T-helper 22 cell (primary cell): ENCODE results near the gene PRAME.
A peak's percentile ranks its signal among the peaks of the same experiment; 100 is the strongest.
"Not testable (repeated sequence)": the region's sequence is repeated elsewhere in the genome, so short reads cannot be mapped to it uniquely, and the experiment has no call there.

ENCODE experiments used
- DNase-seq: peaks from one replicate; pipeline ENCODE4 v3.0.0-alpha.2; 2020; ENCODE audit warnings: low read depth

PRAME gene, protein sequence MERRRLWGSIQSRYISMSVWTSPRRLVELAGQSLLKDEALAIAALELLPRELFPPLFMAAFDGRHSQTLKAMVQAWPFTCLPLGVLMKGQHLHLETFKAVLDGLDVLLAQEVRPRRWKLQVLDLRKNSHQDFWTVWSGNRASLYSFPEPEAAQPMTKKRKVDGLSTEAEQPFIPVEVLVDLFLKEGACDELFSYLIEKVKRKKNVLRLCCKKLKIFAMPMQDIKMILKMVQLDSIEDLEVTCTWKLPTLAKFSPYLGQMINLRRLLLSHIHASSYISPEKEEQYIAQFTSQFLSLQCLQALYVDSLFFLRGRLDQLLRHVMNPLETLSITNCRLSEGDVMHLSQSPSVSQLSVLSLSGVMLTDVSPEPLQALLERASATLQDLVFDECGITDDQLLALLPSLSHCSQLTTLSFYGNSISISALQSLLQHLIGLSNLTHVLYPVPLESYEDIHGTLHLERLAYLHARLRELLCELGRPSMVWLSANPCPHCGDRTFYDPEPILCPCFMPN

DNA sequence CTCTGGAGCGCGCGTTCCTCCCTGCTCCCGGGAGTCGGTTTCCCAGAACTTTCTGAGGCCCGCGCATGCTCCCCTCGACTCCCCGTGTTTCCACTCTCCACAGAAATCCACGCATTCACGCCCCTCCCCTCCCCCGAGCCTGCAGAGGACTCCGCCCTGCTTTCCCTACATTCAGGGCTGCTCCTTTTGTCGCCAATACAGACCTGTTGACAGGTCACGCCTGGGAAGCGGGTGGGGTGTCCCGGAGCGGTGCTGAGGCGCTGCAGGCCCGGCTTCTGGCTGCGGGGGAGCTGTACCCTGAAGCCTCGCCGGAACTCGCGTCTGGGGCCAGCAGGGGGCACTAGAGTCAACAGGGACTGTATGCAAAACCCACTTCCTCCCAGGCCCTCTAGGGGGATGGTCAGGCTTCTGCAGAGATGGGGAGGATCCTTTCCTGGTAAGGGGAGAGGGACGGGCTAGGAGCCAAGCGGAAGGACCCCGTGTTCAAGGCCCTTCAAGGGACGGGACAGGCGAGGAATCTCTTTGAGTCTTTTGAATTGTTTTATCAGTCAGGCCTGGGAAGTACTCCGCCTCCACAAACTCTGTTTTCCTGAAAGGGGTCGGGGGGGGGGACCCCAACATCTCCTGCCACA, at the start of gene PRAME:
Gene PRAME (minus strand): TSS at position 294 of the 632 bp plus-strand sequence. CDS start 2,433 bp downstream, outside the sequence.
- peak; percentile 11 for DNase-seq

DNA sequence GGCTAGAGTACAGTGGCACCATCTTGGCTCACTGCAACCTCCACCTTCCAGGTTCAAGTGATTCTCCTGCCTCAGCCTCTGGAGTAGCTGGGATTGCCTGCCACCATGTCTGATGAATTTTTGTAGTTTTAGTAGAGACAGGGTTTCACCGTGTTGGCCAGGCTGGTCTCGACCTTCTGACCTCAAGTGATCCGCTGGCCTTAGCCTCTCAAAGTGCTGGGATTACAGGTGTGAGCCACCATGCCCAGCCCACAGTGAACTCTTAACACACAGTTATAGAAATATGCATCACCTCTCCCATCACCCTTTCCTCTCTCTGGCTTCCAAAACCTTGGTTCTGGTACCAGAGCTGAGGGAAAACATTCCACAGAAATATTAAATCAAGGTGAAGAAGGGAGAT, 49.0 kb upstream of the PRAME start:
- DNase-seq: not testable (repeated sequence)

DNA sequence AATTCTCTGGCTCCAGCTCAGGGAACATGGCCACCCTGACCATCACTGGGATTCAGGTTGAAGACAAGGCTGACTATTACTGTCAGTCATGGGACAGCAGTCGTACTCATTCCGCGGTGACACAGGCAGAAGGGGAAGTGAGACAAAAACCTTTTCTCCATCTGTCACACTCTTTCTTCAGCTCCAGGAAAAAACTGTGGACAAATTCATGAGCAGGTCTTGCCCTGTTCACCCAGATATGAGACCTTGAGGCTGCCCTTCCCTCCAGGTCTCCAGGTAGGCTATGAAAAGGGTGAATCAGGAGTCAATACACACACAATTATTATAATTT, 46.0 kb upstream of the PRAME start:
- DNase-seq: no peak

DNA sequence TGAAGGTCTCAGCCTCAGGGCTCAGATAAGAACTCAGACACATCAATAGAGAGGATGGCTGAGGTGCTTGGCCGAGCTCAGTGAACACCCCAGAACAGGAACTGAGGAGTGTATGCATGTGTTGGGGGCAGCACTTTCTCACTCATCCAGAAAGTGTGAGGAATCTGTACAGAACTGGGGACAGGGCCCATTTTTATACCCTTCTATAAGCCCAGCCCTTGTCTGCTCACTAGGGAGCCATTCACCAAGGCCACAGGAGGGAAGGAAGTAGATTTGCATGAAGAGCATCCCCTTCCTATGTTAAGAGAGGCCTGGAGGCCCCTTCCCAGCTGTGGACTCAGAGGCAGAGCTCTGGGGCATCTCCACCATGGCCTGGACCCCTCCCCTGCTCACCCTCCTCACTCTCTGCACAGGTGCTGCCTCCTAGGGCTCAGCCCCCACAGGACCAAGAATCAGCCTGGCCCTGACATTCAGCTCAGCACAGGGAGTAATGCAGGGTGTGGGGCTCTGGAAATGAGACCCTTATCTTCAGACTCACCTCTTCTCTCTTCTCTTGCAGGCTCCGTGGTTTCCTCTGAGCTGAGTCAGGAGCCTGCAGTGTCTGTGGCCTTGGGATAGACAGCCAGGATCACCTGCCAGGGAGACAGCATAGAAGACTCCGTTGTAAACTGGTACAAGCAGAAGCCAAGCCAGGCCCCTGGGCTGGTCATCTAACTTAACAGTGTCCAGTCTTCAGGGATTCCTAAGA, 45.4 kb upstream of the PRAME start:
- no peak for DNase-seq

DNA sequence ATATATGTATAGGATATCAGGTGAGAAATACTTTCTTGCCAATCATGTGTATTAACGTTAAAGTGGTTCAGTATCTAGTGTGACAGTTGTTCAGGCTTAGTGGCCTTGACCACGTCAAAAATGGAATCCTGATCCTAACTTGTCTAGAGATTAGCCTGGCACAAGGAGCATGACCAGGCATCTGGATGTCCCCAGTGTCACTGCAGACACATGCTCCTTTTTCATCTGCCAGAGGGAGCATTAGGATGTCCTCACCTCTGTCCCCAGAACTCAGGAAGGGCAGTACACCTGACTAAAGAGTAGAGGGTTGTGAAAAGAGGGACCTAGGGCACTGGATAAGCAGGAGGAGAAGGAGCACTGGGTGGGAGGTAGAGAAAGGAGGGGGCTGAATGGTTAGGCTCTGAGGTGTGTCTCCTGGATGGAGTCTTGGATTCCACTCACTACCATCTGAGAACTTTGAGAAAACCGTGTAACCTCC, 44.4 kb upstream of the PRAME start:
- no peak for DNase-seq

DNA sequence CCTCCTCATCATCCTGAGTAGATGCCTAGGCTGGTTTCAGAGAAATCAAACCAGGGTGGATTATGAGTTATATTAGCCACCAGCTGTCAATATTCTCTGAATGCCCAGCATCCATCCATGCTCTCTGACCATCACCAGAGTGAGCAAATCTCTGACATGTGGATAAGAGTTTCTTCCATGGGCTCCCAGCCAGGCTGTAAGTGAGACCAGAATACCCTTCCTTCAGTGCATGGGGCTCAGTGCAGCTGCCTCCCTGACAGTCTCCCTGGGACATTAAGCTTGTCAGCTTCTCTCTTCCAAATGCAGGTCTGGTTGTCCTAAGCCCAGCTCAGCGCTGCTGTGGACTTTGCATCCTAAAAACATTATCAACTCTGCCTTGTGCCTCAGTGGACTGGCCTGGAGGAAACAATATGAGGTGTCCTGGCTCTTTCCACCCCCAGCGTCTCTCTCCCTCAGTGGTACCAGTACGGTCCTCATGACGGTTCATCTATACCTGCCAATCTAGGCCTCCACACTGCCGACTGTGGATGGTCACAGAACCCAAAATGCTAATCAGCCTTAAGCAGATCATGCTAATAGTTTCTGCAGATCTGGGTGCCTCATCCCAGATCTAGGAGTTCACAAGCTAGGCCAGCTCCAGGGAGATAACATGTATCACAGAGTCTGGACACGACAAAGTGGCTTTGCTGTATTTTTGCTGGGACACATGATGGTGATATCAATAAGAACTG, 41.6 kb upstream of the PRAME start:
- DNase-seq: no peak

DNA sequence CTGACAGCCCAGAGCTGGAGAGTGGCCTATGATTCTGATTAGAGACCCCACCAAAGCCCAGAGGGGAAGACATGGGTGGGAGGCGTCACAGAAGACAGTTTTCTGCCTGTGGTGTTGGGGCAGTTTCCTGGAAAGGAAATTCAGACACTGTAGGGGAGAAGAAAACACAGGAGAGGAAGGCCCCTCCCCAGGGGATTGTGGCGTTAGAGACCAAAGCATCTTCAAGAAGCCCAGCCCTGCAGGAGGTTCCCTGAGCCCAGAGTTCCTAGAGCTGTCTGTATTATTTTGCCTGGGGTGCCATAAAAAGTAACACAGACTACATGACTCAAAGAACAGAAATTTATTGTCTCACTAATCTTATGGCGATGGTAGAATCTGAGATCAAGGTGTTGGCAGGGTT, 40.2 kb upstream of the PRAME start:
- no peak for DNase-seq

DNA sequence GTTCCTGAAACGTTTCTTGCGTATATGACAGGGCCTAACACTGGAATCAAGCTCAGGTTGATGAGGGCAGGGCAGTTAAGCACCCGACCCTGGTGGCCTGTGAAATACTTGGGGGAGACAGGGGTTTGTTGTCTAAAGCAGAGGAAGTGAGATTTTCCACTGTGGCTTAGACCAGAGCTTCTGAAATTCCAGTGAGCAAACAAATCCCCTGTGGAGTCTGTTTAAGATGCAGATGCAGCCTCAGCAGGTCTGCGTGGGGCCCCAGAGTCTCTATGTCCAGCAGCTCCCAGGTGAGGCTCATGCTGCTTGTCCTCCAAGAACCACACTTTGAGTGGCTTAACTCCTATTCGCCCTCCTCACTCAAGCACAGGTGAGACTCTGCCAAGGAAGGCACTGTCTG, 39.1 kb upstream of the PRAME start:
- DNase-seq: no peak

DNA sequence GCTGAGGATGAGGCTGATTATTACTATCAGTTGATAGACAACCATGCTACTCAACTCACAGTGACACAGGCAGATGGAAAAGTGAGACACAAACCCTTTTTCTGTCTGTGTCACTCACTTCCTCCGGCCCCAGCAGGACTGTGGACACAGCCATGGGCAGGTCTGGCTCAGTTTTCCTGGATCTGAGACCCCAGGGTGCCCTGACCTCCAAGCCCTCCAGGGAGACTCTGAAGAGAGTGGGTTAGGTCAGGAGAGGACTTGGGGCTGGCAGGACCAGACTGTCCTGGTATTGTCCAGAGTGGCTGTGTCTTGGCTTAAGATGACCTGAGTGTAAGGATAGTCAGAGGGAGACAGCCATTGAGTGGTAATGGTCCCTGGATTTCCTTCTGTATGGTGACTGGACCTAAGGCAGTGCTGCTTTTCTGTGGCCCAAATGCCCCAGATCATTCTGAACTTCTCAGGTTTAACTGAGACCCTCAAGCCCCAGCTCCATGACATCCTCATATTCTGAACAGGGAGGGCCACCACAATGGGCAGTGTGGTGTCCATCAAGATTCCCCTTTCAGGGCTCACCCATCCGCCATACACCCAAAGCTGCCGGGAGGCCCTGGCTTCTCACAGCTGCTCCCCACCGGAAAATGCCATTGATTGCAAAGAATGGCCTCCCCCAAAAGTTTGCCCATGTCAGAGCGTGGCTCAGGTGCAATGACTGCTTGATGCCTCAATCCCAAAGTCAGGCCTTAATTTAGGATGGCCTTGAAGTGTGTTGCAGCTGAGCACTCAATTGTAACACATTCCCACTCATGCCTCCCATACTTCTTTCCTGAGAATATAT, 36.2 kb upstream of the PRAME start:
- no peak for DNase-seq

DNA sequence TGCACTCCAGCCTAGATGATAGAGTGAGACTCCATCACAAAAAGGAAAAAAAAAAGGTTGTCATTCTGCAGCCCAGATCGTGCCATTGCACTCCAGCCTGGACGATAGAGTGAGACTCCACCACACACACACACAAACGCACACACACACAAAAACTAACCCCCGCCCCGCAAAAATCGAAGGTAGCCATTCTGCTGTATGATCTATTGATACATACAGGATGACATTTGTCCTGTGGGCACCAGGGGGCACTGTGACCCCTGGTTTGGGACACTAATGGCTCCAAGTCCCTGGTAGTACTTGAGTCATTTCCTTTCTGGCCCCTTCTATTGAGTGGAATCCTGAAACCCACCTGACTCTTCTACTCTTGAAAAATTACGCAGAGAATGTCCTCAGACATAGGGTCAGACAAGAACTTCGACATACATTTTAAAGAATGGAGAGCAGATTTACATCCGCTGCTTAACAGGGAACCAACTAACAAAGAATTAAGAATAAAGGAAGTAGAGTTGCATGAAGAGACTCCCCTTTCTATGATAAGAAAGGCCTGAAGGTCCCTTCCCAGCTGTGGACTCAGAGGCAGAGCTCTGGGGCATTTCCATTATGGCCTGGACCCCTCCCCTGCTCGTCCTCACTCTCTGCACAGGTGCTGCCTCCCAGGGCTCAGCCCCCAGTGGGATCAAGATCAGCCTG, 35.0 kb upstream of the PRAME start:
- DNase-seq: no peak

DNA sequence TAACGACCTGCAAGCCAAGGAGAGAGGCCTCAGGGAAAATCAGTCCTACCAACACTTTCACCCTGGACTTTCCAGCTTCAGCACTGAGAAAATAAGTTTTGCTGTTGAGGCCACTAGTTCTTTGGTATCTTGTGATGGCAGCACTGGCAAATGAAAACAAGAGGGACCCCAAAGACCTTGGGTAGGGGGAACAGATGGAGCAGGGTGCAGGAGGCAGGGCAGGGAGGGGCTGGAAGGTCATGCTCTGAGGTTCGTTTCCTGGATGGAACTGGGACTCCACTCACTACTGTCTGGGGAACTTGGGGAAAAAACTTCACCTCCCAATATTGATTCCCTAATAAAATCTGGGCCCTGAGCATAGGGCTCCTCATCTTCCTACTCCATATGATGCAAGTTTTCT, 34.2 kb upstream of the PRAME start:
- DNase-seq: no peak

DNA sequence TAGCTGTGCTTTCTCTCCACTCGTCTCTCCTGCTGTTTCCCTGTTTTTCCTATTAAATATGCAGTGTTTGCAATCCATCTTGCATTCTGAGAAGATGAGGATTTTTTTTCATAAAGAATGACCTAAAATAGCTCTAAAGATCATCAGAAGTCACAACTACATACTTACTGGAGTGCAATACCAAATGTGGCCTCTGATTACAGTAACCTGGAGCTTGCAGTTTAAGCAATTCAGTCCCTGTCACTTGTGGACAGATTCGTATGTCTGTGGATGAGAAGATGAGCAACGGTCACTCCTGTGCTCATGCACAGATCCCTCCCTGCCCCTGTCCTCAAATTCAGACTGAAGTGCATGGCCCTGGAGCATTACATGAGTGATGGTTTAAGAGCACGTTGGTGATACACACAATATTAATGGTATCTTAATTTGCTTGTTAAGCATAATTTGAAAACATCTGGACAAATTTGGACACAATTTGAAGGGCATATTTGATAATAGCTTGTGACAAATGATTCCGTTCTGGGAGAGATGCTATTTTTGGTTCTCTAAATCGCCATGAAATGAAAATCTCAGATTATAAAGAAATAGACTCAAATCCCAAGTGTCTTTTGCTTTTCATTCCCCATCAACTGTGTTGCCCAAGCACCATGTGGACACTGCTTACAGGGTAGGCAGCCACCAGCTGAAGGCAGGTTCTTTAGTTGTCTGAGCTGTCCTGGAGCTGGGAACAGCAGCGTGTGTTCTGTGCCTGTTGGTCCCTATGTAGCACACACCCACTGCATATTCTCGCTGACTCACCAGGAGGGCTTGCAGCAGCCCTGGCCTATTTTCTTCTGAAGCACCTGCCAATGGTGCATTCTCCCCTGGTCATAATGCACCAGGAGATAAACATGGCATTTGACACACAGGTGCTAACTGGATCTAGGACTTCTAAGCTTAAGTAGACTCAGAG, 32.6 kb upstream of the PRAME start:
- no peak for DNase-seq

DNA sequence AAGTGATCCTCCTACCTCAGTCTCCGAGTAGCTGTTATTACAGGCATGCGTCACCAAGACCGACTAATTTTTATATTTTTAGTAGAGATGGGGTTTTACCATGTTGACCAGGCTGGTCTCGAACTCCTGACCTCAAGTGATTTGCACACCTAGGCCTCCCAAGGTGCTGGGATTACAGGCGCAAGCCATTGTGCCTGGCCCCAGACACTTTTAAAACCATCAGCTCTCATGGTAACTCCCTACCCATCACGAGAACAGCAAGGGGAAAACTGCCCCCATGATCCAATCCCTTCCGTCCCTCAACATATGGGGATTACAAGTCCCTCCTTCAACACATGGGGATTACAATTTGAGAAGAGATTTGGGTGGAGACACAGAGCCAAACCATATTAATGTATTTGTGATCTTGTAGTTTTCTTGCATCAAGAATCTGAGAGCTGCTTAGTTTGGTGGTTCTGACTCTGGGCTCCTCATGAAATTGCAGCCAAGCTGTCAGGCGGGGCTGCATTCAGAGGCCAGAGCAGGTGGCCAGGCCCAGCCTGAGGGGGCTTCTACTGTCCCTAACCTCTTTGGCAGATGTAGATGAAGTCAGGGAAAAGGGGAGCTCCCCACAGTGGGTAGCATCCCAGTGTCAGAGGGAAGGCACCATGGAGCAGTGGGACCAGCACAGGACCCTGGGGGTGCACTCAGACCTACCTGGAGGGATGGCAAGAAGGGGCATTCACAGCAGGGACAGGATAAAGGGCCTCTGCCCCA, 31.2 kb upstream of the PRAME start:
- no peak for DNase-seq

DNA sequence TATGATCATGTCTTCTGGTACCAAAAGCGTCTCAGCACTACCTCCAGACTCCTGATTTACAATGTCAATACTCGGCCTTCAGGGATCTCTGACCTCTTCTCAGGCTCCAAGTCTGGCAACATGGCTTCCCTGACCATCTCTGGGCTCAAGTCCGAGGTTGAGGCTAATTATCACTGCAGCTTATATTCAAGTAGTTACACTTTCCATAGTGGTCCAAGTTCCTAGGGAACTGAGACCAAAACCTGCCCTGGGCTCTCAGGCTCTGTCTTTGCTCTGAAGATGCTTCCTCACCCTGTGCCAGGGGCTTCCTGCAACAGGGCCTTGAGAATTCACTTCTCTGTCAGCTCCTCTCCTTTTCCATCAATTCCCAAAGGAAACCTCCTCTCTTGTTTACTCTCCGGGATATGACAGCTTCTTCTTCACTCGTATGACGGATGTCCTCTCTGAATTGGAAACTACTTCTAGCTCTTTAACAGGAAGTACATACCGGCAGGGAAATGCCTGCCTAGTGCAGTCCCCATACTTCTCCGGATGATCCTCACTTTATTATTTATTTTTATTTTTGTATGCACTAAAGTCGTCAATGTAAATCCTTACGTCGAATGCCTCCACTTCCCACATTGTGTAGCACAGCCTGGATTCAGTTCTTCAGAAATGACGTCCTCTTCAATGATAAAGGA, 29.6 kb upstream of the PRAME start:
- DNase-seq: no peak

DNA sequence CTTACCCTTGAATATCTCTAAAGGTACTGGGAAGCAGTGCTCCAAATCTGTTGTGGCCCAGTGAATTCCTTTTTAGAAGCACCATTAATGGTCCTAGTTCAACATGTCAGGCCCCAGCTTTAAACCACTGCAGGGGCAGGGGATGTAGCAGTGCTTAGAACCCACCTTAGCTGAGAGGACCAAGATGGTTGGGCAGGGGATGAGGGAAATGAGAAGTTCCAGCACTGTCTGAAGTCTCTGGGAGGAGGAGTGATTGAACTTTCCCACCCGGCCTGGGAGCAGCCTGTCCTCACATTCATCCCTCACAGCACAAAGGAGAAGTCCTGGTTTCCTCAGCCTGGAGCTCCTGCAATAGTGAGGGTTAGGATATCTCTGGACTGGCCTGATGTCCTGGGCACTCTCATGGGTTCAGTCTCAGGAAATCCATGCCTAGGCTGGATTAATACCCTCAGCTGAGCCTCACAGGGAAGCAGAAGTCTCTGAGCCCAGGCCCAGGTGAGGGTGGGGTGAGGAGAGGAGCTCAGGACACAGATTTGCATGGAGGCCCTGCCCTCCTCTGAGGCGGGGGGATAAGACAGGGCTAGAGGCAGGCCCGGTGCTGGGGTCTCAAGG, 28.6 kb upstream of the PRAME start:
- no peak for DNase-seq

DNA sequence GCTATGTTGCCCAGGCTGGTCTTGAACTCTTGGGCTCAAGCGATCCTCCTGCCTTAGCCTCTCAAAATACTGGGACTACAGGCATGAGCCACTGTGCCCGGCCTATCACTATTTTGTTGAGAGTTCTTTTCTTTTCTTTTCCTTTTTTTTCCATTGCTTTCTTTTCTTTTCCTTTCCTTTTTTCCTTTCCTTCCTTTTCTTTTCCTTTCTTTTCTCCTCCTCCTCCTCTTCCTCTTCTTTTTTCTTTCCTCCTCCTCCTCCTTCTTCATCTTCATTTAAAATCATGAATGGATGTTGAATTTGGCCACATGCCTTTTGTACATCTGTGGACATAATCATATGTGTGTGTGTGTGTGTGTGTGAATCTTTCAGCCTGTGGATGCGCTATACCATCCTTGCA, 25.7 kb upstream of the PRAME start:
- no peak for DNase-seq

DNA sequence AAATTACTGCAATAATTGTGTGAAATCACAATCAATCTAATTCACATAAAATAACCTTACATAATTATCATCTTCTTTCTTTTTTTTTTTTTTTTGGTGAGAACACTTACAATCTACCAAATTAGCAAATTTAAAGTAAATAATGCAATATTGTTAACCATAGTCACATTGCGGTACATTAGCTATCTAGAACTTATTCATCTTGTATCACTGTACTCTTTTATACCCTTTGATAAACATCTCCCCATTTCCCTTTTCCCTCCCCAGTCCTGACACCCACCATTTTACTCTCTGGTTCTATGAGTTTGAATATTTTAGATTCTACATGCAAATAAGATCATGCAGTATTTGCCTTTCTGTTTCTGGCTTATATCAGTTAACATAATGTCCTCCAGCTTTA, 24.0 kb upstream of the PRAME start:
- DNase-seq: no peak

DNA sequence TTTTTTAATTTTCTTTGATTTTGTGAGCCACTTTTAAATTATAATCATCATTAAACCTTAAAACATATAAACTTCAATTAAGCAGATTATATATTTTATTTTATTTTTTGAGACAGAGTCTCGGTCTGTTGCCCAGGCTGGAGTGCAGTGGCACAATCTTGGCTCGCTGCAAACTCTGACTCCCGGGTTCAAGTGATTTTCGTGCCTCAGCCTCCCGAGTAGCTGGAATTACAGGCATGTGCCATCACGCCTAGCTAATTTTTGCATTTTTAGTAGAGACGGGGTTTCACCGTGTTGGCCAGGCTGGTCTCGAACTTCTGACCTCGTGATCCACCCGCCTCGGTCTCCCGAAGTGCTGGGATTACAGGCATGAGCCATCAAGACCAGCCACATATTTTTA, 22.5 kb upstream of the PRAME start:
- DNase-seq: not testable (repeated sequence)
